NB4 (cell line): Measurements from ENCODE around the gene CLPTM1L.

ENCODE experiments used
- MYC ChIP-seq: IDR thresholded peaks from 2 replicates; pipeline ENCODE4 v1.6.1; 2011; ENCODE audit warnings: low read depth, low read length
- POLR2A ChIP-seq: IDR thresholded peaks from 2 replicates; pipeline ENCODE4 v1.6.1; 2011; ENCODE audit warnings: mild to moderate bottlenecking; ENCODE audit not compliant: insufficient read length; ENCODE audit errors: extremely low read depth
- TF ChIP-seq, protein P1 (sequence below): IDR thresholded peaks from one replicate; pipeline ENCODE4 v1.5.1; 2012; ENCODE audit warnings: low read depth, low read length
- TF ChIP-seq, protein P2 (sequence below): IDR thresholded peaks from 2 replicates; pipeline ENCODE4 v1.6.1; 2011; ENCODE audit warnings: low read depth, low read length

DNA sequence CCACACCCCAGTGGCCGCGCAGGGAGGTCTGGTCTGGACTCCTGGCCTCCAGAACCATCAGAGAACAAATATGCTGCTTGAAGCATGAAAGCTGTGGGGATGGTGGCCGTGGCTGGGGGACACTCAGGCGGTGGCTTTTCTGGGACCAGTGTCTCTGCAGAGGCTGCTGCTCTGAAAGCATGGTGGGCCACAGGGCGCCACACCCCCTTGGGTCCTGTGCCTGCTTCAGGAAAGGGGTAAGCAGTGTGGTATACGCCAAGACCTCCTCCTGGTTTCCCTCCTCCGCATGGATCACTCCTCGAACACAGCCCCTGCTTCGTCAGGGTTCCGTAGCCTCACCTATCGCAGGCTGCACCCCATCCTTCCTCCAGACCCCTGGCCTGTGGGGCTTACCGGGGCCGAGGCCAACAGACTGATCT, 30.3 kb downstream of the CLPTM1L start:
- TF ChIP-seq, protein P1, sequence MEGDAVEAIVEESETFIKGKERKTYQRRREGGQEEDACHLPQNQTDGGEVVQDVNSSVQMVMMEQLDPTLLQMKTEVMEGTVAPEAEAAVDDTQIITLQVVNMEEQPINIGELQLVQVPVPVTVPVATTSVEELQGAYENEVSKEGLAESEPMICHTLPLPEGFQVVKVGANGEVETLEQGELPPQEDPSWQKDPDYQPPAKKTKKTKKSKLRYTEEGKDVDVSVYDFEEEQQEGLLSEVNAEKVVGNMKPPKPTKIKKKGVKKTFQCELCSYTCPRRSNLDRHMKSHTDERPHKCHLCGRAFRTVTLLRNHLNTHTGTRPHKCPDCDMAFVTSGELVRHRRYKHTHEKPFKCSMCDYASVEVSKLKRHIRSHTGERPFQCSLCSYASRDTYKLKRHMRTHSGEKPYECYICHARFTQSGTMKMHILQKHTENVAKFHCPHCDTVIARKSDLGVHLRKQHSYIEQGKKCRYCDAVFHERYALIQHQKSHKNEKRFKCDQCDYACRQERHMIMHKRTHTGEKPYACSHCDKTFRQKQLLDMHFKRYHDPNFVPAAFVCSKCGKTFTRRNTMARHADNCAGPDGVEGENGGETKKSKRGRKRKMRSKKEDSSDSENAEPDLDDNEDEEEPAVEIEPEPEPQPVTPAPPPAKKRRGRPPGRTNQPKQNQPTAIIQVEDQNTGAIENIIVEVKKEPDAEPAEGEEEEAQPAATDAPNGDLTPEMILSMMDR = no peak
- TF ChIP-seq POLR2A = no peak
- TF ChIP-seq, protein P2, sequence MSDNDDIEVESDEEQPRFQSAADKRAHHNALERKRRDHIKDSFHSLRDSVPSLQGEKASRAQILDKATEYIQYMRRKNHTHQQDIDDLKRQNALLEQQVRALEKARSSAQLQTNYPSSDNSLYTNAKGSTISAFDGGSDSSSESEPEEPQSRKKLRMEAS = no peak
- no peak for TF ChIP-seq MYC
